ENCODE measurements around the gene FMNL2.

The FMNL2 gene

GRCh38 chr2:152337511-152337903, 2.5 kb downstream of the FMNL2 start:
- DNase-seq (ENCODE audit: low read depth in 1 of 2, low spot score in 1 of 2), result no peak

- DNase-seq (ENCODE audit: low read depth in 1 of 2, low spot score in 1 of 2), result no peak
These were observed 4.7 kb downstream of the FMNL2 start for GRCh38 chr2:152339556-152340286.

- no peak for DNase-seq (ENCODE audit: low read depth in 1 of 2, low spot score in 1 of 2)
These were observed 7.5 kb downstream of the FMNL2 start for GRCh38 chr2:152342259-152343046.

GRCh38 chr2:152343426-152343825, 8.5 kb downstream of the FMNL2 start:
- DNase-seq (ENCODE audit: low read depth in 1 of 2, low spot score in 1 of 2), result no peak

- no peak for DNase-seq (ENCODE audit: low read depth in 1 of 2, low spot score in 1 of 2)
These were observed 9.7 kb downstream of the FMNL2 start for GRCh38 chr2:152344579-152345195.

- no peak for DNase-seq (ENCODE audit: low read depth in 1 of 2, low spot score in 1 of 2)
These were observed 12.1 kb downstream of the FMNL2 start for GRCh38 chr2:152347076-152347475.

- no peak for DNase-seq (ENCODE audit: low read depth in 1 of 2, low spot score in 1 of 2)
These were observed 13.4 kb downstream of the FMNL2 start for GRCh38 chr2:152348388-152348787.

- no peak for DNase-seq (ENCODE audit: low read depth in 1 of 2, low spot score in 1 of 2)
These were observed 14.4 kb downstream of the FMNL2 start for GRCh38 chr2:152349416-152349815.

- no peak for DNase-seq (ENCODE audit: low read depth in 1 of 2, low spot score in 1 of 2)
These were observed 15.2 kb downstream of the FMNL2 start for GRCh38 chr2:152350155-152350679.

- no peak for DNase-seq (ENCODE audit: low read depth in 1 of 2, low spot score in 1 of 2)
These were observed 17.6 kb downstream of the FMNL2 start for GRCh38 chr2:152352616-152353015.

- no peak for DNase-seq (ENCODE audit: low read depth in 1 of 2, low spot score in 1 of 2)
These were observed 18.4 kb downstream of the FMNL2 start for GRCh38 chr2:152353364-152353763.

- no peak for DNase-seq (ENCODE audit: low read depth in 1 of 2, low spot score in 1 of 2)
These were observed 19.2 kb downstream of the FMNL2 start for GRCh38 chr2:152354069-152354755.

GRCh38 chr2:152354909-152355308, 19.9 kb downstream of the FMNL2 start:
- DNase-seq (ENCODE audit: low read depth in 1 of 2, low spot score in 1 of 2), result no peak

GRCh38 chr2:152355409-152355831, 20.4 kb downstream of the FMNL2 start:
- no peak for DNase-seq (ENCODE audit: low read depth in 1 of 2, low spot score in 1 of 2)

GRCh38 chr2:152359573-152360363, 24.8 kb downstream of the FMNL2 start:
- no peak for DNase-seq (ENCODE audit: low read depth in 1 of 2, low spot score in 1 of 2)

- DNase-seq (ENCODE audit: low read depth in 1 of 2, low spot score in 1 of 2), result no peak
These were observed 29.0 kb downstream of the FMNL2 start for GRCh38 chr2:152363936-152364335.

GRCh38 chr2:152367547-152368390, 32.8 kb downstream of the FMNL2 start:
- no peak for DNase-seq (ENCODE audit: low read depth in 1 of 2, low spot score in 1 of 2)

- DNase-seq (ENCODE audit: low read depth in 1 of 2, low spot score in 1 of 2), result no peak
These were observed 34.3 kb downstream of the FMNL2 start for GRCh38 chr2:152369176-152369860.

- DNase-seq (ENCODE audit: low read depth in 1 of 2, low spot score in 1 of 2), result no peak
These were observed 35.8 kb downstream of the FMNL2 start for GRCh38 chr2:152370783-152371182.
